Measurements from ENCODE around the gene IFNG-AS1.

DNA sequence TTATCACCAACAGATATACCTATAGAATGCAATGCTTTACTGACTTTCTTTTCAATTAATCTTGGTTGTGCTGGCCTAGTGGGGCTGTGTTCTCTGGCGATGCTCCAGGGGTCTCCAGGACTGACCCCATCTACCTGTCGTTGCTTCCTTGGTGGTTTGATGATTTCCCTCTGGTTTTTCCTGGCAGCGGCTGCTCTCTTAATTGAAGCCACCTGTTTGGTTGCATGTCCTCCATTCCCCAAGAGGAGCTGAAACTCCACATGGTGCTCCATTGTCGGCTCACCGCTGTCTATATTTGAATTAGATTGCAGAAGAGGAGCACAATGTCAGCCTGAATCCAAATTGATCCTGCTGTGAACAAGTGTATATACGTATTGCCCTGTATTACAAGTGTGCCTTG lies 7.1 kb upstream of the IFNG-AS1 start:
- TF ChIP-seq BHLHE40 (IDR thresholded peaks at IDR 0.05; ENCODE audit: borderline replicate concordance) (no peak), CTBP1 (IDR thresholded peaks at IDR 0.05; ENCODE audit: borderline replicate concordance) (no peak), ZNF384 (IDR thresholded peaks at IDR 0.05) (no peak), FOXA1 (IDR thresholded peaks at IDR 0.05) (no peak), FOXK2 (IDR thresholded peaks at IDR 0.05) (no peak), FOXM1 (IDR thresholded peaks at IDR 0.05; ENCODE audit: borderline replicate concordance) (no peak)

All from HEK293T (cell line).